A549 treated with DMSO at 1 μM for 4 hours (cell line): ENCODE data around the gene UNC13A. TPM values are rescaled to one million over a fixed set of nuclear protein-coding genes. Genes with fewer than 3 reads are reported as not detected.

Source experiments
- total RNA-seq: library from RNA; stranded (reverse); fragments of 200-300 nt; extraction: Qiagen RNA extraction; gene quantifications from 5 replicates; pipeline ENCODE4 v1.2.3, GENCODE V29; 2022; ENCODE audit warnings: low read depth

UNC13A gene
- total RNA-seq, result 1.6 to 2.2 TPM (median 1.8 TPM) in 5 replicates

GRCh38 chr19:17687857-17688784, at the start of gene UNC13A:
TSS of gene UNC13A (minus strand) at chr19:17688354. CDS start at chr19:17688199, 155 bp downstream.

GRCh38 chr19:17718947-17719711, 31.0 kb upstream of the UNC13A start, which contains the start of gene MAP1S:
TSS of gene MAP1S (plus strand) at chr19:17719480. CDS start at chr19:17719503, 23 bp downstream.

GRCh38 chr19:17555480-17555928, 132.7 kb downstream of the UNC13A start, which contains the start of gene COLGALT1:
TSS of gene COLGALT1 (plus strand) at chr19:17555649. CDS start at chr19:17555714, 65 bp downstream.

Other genes starting within 250 kb of the UNC13A start
- 0.46 to 0.84 TPM (median 0.76 TPM) in 5 replicates for gene TMEM221, start 239.7 kb downstream of the UNC13A start, total RNA-seq
- not detected in 5 replicates for gene NXNL1, start 227.4 kb downstream of the UNC13A start, total RNA-seq
- gene SLC27A1, start 217.8 kb downstream of the UNC13A start, total RNA-seq, result 2.6 to 3.2 TPM (median 3.1 TPM) in 5 replicates
- 47.9 to 75.7 TPM (median 65.7 TPM) in 5 replicates for gene PGLS, start 176.7 kb downstream of the UNC13A start, total RNA-seq
- 61.6 to 80.3 TPM (median 73.3 TPM) in 5 replicates for gene COLGALT1, start 132.7 kb downstream of the UNC13A start, total RNA-seq
- gene MAP1S, start 31.1 kb upstream of the UNC13A start, total RNA-seq, result 26.1 to 33.6 TPM (median 30.2 TPM) in 5 replicates
- gene FCHO1, start 63.1 kb upstream of the UNC13A start, total RNA-seq, result 16.5 to 22.2 TPM (median 19.9 TPM) in 5 replicates
- 3.2 to 4.3 TPM (median 3.9 TPM) in 5 replicates for gene B3GNT3, start 106.8 kb upstream of the UNC13A start, total RNA-seq
- 0.30 to 0.59 TPM (median 0.52 TPM) in 5 replicates for gene INSL3, start 133.2 kb upstream of the UNC13A start, total RNA-seq
- gene JAK3, start 159.6 kb upstream of the UNC13A start, total RNA-seq, result 0.20 to 0.43 TPM (median 0.26 TPM) in 5 replicates
- gene RPL18A, start 171.6 kb upstream of the UNC13A start, total RNA-seq, result 2,010 to 2,240 TPM (median 2,067 TPM) in 5 replicates
- gene SLC5A5, start 183.6 kb upstream of the UNC13A start, total RNA-seq, result 0.13 to 0.24 TPM (median 0.13 TPM) in 5 replicates
- gene CCDC124, start 244.7 kb upstream of the UNC13A start, total RNA-seq, result 87.8 to 113 TPM (median 92.8 TPM) in 5 replicates